B cell (primary cell): ENCODE data around the gene IL1R2. TPM values are rescaled to one million over a fixed set of nuclear protein-coding genes. Genes with fewer than 3 reads are reported as not detected.

Experiments
- ATAC-seq: fragments of 200-7000 bp; cut with Tn5 transposase; one replicate; pipeline ENCODE4 v1.10.0; 2021; ENCODE audit warnings: low read depth, mild to moderate bottlenecking, moderate number of reproducible peaks, moderate library complexity
- CTCF ChIA-PET: fragments of 350-600 bp; sonication (Branson Sonifier 250); formaldehyde crosslinking; loops from one replicate; lab custom pipeline; 2021; ENCODE audit warnings: antibody characterized with exemption, inconsistent platforms; lab: Charles Lee
- POLR2A ChIA-PET: fragments of 350-600 bp; sonication (Branson Sonifier 250); formaldehyde crosslinking; loops from one replicate; lab custom pipeline; 2021; ENCODE audit warnings: antibody characterized with exemption; lab: Charles Lee
- DNase-seq: peaks from one replicate; pipeline ENCODE4 v3.0.0; 2013
- H2AFZ ChIP-seq: 2 replicates; pipeline ENCODE4 v1.6.1; 2012; ENCODE audit warnings: mild to moderate bottlenecking, low read depth, low read length; ENCODE audit not compliant: insufficient read depth, poor library complexity, severe bottlenecking
- H3K27ac ChIP-seq, 2 donors: 1 replicate in 1 of 2; 2 replicates in 1 of 2; pipeline ENCODE4 v1.5.1; 2012 to 2013; ENCODE audit warnings: low read length in 2 of 2, mild to moderate bottlenecking in 2 of 2, moderate library complexity in 1 of 2
- H3K27me3 ChIP-seq, 4 experiments: fragments of 200-600 bp in 1 of 4; sonication (generic) in 1 of 4; replicated peaks in 1 of 4; 1 replicate in 2 of 4; 2 replicates in 2 of 4; pipeline versions ENCODE4 v1.6.1 to v1.7.0; 2013 to 2016; ENCODE audit warnings: low read length in 3 of 4, mild to moderate bottlenecking in 2 of 4, mixed read lengths in 1 of 4, moderate library complexity in 1 of 4; ENCODE audit not compliant: insufficient read depth in 4 of 4, control insufficient read depth in 3 of 4; ENCODE audit errors: control extremely low read depth in 1 of 4
- H3K36me3 ChIP-seq, 2 experiments: replicated peaks in 1 of 2; 1 replicate in 1 of 2; 2 replicates in 1 of 2; pipeline versions ENCODE4 v1.6.1 to v1.7.1; 2013; ENCODE audit warnings: low read length in 1 of 2; ENCODE audit not compliant: insufficient read depth in 2 of 2, control insufficient read depth in 1 of 2; ENCODE audit errors: control extremely low read depth in 1 of 2, extremely low read depth in 1 of 2
- H3K4me1 ChIP-seq, 2 donors: fragments of 200-600 bp in 1 of 2; sonication (generic) in 1 of 2; 1 replicate in 1 of 2; 2 replicates in 1 of 2; pipeline versions ENCODE4 v1.5.1 to v1.6.1; 2013 to 2017; ENCODE audit warnings: low read length in 2 of 2; ENCODE audit not compliant: control insufficient read depth in 2 of 2, insufficient read depth in 2 of 2
- H3K4me2 ChIP-seq: replicated peaks from 2 replicates; pipeline ENCODE3; 2012; ENCODE audit warnings: mild to moderate bottlenecking, low read depth, low read length; ENCODE audit not compliant: poor library complexity, severe bottlenecking
- H3K4me3 ChIP-seq, 5 experiments: fragments of 200-600 bp in 1 of 5; sonication (generic) in 1 of 5; 1 replicate in 3 of 5; 2 replicates in 2 of 5; pipeline versions ENCODE4 v1.5.1 to v1.7.0; 2011 to 2016; ENCODE audit warnings: low read length in 4 of 5, mild to moderate bottlenecking in 4 of 5, low read depth in 2 of 5, control low read depth in 1 of 5, moderate library complexity in 1 of 5; ENCODE audit not compliant: insufficient read depth in 1 of 5; ENCODE audit errors: control extremely low read depth in 1 of 5, extremely low read depth in 1 of 5
- H3K79me2 ChIP-seq: fragments of 200-600 bp; sonication (generic); one replicate; pipeline ENCODE4 v1.6.0; 2016; ENCODE audit warnings: low read length; ENCODE audit not compliant: control insufficient read depth, insufficient read depth
- H3K9ac ChIP-seq: fragments of 200-600 bp; sonication (generic); 2 replicates; pipeline ENCODE4 v1.6.1; 2017; ENCODE audit warnings: mild to moderate bottlenecking, low read length, moderate library complexity
- H3K9me3 ChIP-seq, 3 donors: one replicate each; pipeline versions ENCODE4 v1.6.1 to v1.7.1; 2013; ENCODE audit warnings: low read length in 2 of 3; ENCODE audit not compliant: control insufficient read depth in 2 of 3, insufficient read depth in 1 of 3; ENCODE audit errors: control extremely low read depth in 1 of 3
- H4K20me1 ChIP-seq: 2 replicates; pipeline ENCODE4 v1.6.0; 2012; ENCODE audit warnings: mild to moderate bottlenecking, low read length; ENCODE audit not compliant: insufficient read depth, control insufficient read depth, poor library complexity, severe bottlenecking
- H3K27ac Mint-ChIP-seq: one replicate; pipeline ENCODE4 v1.8.0; 2021; ENCODE audit warnings: mixed read lengths
- H3K27me3 Mint-ChIP-seq: one replicate; pipeline ENCODE4 v1.8.0; 2021; ENCODE audit warnings: mixed read lengths
- H3K4me1 Mint-ChIP-seq: one replicate; pipeline ENCODE4 v1.8.0; 2021; ENCODE audit warnings: mixed read lengths
- H3K4me3 Mint-ChIP-seq: one replicate; pipeline ENCODE4 v1.8.0; 2021; ENCODE audit warnings: mixed read lengths
- H3K9me3 Mint-ChIP-seq: one replicate; pipeline ENCODE4 v1.8.0; 2022; ENCODE audit warnings: mixed read lengths; ENCODE audit not compliant: insufficient read depth
- EZH2 ChIP-seq: IDR thresholded peaks from 2 replicates; pipeline ENCODE4 v1.6.1; 2012; ENCODE audit warnings: borderline replicate concordance, low read depth, mild to moderate bottlenecking, moderate library complexity, low read length; ENCODE audit not compliant: insufficient read depth, poor library complexity, severe bottlenecking
- WGBS: methylation state at CpG from one replicate; pipeline ENCODE4 v1.1.5; 2013; ENCODE audit warnings: missing lambda C conversion rate; ENCODE audit not compliant: insufficient coverage; 5-methylcytosine and 5-hydroxymethylcytosine counted together
- intact Hi-C: fragments of 100-400 bp; cut with micrococcal nuclease; formaldehyde crosslinking; loops from one replicate; pipeline ENCODE4 v1.10.0; 2022
- polyA plus RNA-seq: library from polyadenylated mRNA; depleted of rRNA; stranded (reverse); fragments of >200 nt; gene quantifications from 2 replicates; pipeline ENCODE4 v1.2.3, GENCODE V29; 2012
- total RNA-seq, 2 donors: library from RNA; stranded (reverse); fragments of 120-200 nt in 1 of 2; gene quantifications; 1 replicate in 1 of 2; 2 replicates in 1 of 2; pipeline versions ENCODE4 v1.2.3 to v1.2.4, GENCODE V29; 2013 to 2022
- TF ChIP-seq, protein P1 (sequence below): fragments of 200-600 bp; IDR thresholded peaks from one replicate; pipeline ENCODE4 v1.8.0; 2022; ENCODE audit warnings: antibody characterized with exemption, mild to moderate bottlenecking

Gene IL1R2
- total and polyA plus RNA-seq, 2 donors (not counting 1 experiment from before 2014, with no cell fraction given) = not detected

DNA sequence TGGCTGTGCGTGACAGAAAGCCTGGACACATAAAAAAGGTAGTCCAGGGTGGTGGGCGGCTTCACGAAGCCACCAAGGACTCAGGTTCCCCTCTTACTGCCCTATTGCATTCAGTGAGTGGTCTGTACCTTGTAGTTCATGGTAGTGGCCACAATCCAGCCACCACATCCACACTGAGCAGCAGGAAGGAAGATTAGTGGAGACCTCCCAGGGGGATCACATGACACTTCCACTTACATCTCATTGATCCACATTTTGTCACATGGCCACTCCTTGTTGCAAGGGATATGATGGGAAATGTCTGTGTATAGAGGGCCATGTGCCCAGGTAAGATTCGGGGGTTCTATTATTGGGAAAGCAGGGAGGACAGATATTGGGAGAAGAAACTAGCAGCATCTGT lies 13.7 kb downstream of the IL1R2 start:
- Histone ChIP-seq H3K9ac (no peak overlapping the region), H3K27ac (no peak overlapping the region), H3K79me2 (no peaks in the 10 kb centered on the region), H3K27me3 (peaks cover 0 to 6% (median 0%) of the 10 kb centered on the region in 4 experiments), H3K4me1 (peaks cover 0 to 5% of the 10 kb centered on the region in 2 donors), H3K4me2 (no peak overlapping the region), H3K36me3 (no peaks in the 10 kb centered on the region), H3K4me3 (no peak overlapping the region), H2AFZ (no peak overlapping the region), H3K9me3 (no peaks in the 10 kb centered on the region), H4K20me1 (no peaks in the 10 kb centered on the region)
- no peak overlapping the region for H3K4me3 Mint-ChIP-seq
- ATAC-seq = no peak
- ChIA-PET POLR2A (no interaction called here), CTCF (interaction anchor here (0.8 to 3.1 kb wide), 11 partner anchors 9 to 587 kb away, joined by 3 to 17 read pairs (median 4); no protein-coding TSS in a partner anchor)
- H3K27ac Mint-ChIP-seq = no peak overlapping the region
- intact Hi-C loops = no loop called here
- no peak for DNase-seq
- 100% methylated on average over 1 of the region's 4 CpGs for WGBS
- TF ChIP-seq, protein P1, sequence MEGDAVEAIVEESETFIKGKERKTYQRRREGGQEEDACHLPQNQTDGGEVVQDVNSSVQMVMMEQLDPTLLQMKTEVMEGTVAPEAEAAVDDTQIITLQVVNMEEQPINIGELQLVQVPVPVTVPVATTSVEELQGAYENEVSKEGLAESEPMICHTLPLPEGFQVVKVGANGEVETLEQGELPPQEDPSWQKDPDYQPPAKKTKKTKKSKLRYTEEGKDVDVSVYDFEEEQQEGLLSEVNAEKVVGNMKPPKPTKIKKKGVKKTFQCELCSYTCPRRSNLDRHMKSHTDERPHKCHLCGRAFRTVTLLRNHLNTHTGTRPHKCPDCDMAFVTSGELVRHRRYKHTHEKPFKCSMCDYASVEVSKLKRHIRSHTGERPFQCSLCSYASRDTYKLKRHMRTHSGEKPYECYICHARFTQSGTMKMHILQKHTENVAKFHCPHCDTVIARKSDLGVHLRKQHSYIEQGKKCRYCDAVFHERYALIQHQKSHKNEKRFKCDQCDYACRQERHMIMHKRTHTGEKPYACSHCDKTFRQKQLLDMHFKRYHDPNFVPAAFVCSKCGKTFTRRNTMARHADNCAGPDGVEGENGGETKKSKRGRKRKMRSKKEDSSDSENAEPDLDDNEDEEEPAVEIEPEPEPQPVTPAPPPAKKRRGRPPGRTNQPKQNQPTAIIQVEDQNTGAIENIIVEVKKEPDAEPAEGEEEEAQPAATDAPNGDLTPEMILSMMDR = no peak
- TF ChIP-seq EZH2 = no peak
- H3K4me1 Mint-ChIP-seq = peaks cover 4% of the 10 kb centered on the region
- H3K9me3 Mint-ChIP-seq = no peaks in the 10 kb centered on the region
- H3K27me3 Mint-ChIP-seq = peaks cover 5% of the 10 kb centered on the region

DNA sequence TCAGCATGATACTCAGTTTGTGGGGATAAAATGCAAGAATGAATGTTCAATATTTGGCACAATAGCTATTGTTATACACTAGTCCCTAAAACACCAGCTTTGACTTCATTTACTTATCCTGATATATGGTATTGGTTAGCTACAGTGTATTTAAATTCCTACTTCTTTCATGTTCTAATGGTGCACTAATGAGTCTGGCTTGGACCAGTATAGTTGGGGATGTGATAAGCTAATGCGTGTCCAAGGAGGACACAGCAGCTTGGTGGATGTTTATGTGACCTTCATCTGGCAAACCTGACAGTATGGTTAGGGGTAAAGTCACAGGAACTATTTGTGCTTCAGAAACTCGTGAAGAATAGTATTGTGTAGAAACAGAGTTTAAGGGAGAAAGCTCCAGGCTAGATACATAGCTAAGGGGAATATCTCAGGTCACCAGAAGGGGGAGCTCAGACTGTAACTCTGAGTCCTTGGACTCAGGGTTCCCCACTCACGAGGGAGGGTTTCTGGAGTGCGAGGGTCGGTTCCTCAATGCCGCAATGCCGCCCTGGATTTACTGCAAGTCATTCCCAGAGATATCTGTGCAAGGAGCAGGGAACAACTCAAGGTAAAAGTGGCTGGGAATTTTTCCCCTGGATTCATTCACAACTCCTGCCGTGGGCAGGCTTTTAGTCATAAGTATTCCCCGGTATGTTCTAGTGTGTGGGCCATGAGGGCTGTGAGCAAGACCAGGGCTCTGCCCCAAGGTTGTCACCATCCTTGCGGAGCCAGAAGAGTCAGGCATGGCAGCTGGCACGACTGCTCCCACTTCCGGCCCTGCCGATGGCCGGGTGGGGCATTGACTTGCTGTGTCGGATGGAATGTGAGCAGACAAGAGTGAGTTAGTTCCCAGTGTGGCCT lies 14.5 kb downstream of the IL1R2 start:
- H3K4me2 ChIP-seq = no peak overlapping the region
- CTCF ChIA-PET = interaction anchor here (0.6 to 3.1 kb wide), 11 partner anchors 8 to 587 kb away, joined by 3 to 17 read pairs (median 4); no protein-coding TSS in a partner anchor
- H3K4me3 Mint-ChIP-seq = no peak overlapping the region
- POLR2A ChIA-PET = no interaction called here
- H3K4me1 Mint-ChIP-seq = peaks cover 9% of the 10 kb centered on the region
- H3K4me3 ChIP-seq = no peak overlapping the region
- no peak overlapping the region for H2AFZ ChIP-seq
- H3K4me1 ChIP-seq = peaks cover 0 to 9% of the 10 kb centered on the region in 2 donors
- 61% methylated on average over 15 of the region's 15 CpGs for WGBS
- H3K79me2 ChIP-seq = no peaks in the 10 kb centered on the region
- TF ChIP-seq EZH2 = no peak
- TF ChIP-seq, protein P1 = peak; percentile 58
- peaks cover 0 to 6% (median 0%) of the 10 kb centered on the region in 4 experiments for H3K27me3 ChIP-seq
- intact Hi-C loops = no loop called here
- no peak overlapping the region for H3K27ac ChIP-seq
- no peaks in the 10 kb centered on the region for H3K36me3 ChIP-seq
- no peaks in the 10 kb centered on the region for H3K9me3 Mint-ChIP-seq
- peak; percentile 40 for DNase-seq
- peaks cover 5% of the 10 kb centered on the region for H3K27me3 Mint-ChIP-seq
- no peak for ATAC-seq
- no peaks in the 10 kb centered on the region for H3K9me3 ChIP-seq
- no peaks in the 10 kb centered on the region for H4K20me1 ChIP-seq
- H3K9ac ChIP-seq = no peak overlapping the region
- H3K27ac Mint-ChIP-seq = no peak overlapping the region
